Measurements from ENCODE around the gene PLA2G2C. TPM values are rescaled to one million over a fixed set of nuclear protein-coding genes. Genes with fewer than 3 reads are reported as not detected.

PLA2G2C gene
- polyA plus RNA-seq, 4 donors: 0.04 to 0.30 (median 0.09) TPM; not detected in 1

- DNase-seq (ENCODE audit: low read depth in 4 of 4, low spot score in 3 of 4): no peak
These were observed 940 bp upstream of the PLA2G2C start for GRCh38 chr1:20187103-20187812.

GRCh38 chr1:20184997-20185833 is 1.1 kb downstream of the PLA2G2C start:
- DNase-seq (ENCODE audit: low read depth in 4 of 4, low spot score in 3 of 4): no peak

GRCh38 chr1:20184481-20184900 is 1.8 kb downstream of the PLA2G2C start:
- no peak for DNase-seq (ENCODE audit: low read depth in 4 of 4, low spot score in 3 of 4)

- no peak for DNase-seq (ENCODE audit: low read depth in 4 of 4, low spot score in 3 of 4)
These were observed 2.6 kb downstream of the PLA2G2C start for GRCh38 chr1:20183616-20184271.

DNA sequence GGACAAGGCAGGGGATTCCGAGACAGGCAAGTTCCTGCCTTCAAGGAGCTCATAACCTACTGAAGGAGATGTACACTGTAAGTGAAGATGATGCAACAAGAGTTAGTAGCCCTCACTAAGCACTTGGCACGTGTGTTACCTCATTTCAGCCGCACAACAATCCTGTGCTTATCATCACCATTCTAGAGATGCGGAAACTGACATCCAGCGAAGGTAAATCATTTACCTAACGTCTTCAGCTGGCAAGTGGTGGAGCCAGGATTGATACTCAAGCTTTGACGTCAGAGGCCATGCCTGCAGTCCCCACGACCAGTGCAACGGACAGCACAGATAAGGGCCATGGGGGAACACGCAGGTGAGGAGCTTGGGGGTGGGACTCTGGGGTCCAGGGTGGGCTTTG is 3.3 kb downstream of the PLA2G2C start:
- no peak for DNase-seq (ENCODE audit: low read depth in 4 of 4, low spot score in 3 of 4)

GRCh38 chr1:20182415-20182814 is 3.9 kb downstream of the PLA2G2C start:
- DNase-seq (ENCODE audit: low read depth in 4 of 4, low spot score in 3 of 4): no peak

DNA sequence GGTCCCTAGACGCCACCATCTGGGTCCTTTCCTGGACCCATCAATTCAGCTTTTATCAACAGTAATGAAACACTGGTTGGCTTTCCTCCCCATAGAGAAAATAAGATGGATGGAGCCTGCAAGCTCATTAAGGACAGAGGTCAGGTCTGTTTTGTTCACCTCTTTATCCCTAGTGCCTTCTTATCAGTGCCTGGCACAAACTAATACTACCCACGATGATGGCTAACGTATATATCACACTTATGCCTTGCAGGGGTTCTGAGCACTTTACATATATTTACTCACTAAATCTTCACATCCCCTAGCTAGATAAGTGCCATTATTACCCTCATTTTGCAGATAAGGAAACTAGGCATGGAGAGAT is 5.5 kb downstream of the PLA2G2C start:
- no peak for DNase-seq (ENCODE audit: low read depth in 4 of 4, low spot score in 3 of 4)

DNA sequence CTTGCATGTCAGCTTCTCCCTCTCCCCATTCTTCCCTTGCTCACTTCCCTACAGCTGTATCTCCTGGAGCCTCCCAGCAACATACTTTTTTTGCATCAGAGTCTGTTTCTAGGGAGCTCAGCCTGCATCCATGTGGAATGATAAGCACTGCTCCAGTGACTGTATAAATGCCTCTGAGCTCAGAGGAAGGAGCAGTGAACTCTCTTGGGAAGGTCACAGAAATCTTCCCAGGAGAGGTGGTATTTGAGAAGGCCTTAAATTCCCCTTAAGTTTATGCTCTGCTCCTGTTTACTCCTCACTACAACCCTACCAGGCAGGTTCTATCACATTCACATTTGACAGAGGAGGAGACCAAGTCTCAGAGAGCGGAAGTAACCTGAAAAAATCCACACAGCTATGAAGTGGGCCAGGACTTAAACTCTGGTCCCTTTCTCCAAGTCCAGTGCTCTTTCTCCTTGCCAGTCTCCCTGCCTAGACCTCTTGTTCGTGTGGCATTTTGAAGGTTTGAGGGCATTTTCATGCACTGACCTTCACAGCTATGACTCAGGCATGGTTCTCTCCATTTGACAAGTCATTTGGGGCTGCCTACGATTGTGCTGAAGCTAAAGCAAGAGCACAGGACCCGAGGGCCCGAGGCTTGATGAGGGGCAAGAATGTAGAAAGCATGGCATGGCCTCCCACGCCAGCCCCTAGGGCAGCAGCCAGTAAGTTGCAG is 6.0 kb downstream of the PLA2G2C start:
- no peak for DNase-seq (ENCODE audit: low read depth in 4 of 4, low spot score in 3 of 4)

DNA sequence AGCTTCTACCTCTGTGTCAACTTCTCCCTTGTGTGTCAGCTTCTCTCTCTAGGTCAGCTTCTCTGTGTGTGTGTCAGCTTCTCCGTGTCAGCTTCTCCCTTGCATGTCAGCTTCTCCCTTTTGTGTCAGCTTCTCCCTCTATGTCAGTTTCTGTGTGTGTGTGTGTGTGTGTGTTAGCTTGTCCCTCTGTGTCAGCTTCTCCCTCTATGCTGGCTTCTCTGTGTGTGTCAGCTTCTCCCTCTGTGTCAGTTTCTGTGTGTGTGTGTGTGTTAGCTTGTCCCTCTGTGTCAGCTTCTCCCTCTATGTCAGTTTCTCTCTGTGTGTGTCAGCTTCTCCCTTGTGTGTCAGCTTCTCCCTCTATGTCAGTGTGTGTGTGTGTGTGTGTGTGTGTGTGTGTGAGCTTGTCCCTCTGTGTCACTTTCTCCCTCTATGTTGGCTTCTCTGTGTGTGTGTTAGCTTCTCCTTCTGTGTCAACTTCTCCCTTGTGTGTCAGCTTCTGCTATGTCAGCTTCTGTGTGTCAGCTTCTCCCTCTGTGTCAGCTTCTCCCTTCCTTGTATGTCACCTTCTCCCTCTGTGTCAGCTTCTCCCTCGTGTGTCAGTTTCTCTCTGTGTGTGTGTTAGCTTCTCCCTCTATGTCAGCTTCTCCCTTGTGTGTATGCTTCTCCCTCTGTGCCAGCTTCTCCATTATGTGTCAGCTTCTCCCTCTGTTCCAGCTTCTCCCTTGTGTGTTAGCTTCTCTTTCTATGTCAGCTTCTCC is 6.8 kb downstream of the PLA2G2C start:
- no peak for DNase-seq (ENCODE audit: low read depth in 4 of 4, low spot score in 3 of 4)

- DNase-seq (ENCODE audit: low read depth in 4 of 4, low spot score in 3 of 4): no peak
These were observed 7.5 kb downstream of the PLA2G2C start for GRCh38 chr1:20178634-20179370.

DNA sequence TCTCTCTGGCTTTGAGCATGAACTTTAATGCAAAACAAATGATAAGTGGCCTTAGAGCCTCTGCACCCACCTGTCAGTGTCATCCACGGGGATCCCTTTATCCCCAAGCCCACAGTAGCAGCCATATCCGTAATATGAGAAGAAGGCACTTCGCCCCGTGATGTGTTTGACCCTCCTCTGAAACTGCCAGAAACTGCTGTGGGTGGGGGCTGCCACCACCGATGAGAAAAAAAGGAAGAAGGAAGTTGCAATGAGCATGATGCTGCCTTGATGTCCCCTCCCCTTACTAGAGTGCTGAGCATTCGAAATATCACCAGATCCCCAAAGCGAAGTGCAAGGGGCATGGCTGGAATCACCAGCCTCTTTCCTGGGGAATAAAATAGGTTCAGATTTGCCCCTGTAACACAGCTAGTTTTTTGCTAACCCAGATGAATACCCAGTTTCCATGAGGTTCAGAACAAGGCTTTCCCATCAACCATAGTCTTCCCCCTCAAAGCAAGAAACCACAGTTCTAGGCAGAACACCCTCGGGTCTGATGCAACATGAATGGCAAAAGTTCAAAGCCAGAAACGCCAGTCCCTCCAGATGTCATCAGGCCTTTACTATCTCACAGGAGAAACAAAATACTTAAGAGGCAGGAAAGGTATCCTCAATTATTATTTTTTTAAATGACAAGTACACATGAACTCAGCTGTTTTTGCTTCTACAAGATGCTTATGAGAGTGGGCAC is 11.2 kb downstream of the PLA2G2C start:
- DNase-seq (ENCODE audit: low read depth in 4 of 4, low spot score in 3 of 4): no peak

GRCh38 chr1:20172033-20172590 is 14.2 kb downstream of the PLA2G2C start:
- no peak for DNase-seq (ENCODE audit: low read depth in 4 of 4, low spot score in 3 of 4)

DNA sequence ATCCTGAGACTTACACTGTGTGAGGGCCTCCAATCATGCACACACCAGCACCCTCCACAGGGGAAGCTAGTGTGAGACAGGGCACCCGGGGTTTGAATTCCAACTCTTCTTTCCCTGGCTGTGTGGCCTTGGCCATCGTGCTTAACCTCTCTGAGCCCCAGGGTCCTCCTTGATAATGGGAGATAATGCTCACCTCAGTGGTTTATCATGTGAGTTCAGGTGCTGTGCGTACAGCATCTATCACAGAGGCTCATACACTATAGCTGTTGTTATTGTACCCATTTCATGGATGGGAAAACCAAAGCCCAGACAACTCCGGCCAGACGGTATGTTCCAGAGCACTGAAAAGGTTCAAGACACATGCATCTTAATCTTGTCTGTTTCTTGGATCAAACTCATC is 16.4 kb downstream of the PLA2G2C start:
- DNase-seq (ENCODE audit: low read depth in 4 of 4, low spot score in 3 of 4): no peak

- DNase-seq (ENCODE audit: low read depth in 4 of 4, low spot score in 3 of 4): peak in 1 of 4 donors; percentile 16
These were observed 17.5 kb downstream of the PLA2G2C start for GRCh38 chr1:20168564-20169491.

- DNase-seq (ENCODE audit: low read depth in 4 of 4, low spot score in 3 of 4): no peak
These were observed 19.2 kb downstream of the PLA2G2C start for GRCh38 chr1:20167126-20167525.

DNA sequence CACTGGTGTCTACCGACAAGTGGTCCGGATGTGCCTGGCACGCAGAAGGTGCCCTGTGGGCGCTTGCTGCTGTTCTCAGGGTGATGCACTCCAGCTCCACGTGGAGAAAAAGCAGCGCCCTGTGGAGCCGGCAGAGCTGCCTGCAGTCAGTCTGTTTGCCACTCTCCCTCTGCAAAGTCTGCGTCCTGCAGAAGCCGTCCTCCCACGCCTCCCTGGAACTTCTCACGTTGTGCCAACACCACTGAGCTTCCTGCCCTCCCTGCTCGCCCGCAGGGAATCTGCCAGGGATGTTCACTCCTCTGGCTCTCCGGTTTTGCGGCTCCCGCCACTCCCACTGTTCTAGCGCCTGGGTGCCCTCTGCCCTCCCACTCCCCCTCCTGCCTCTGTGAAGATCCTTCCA is 20.3 kb downstream of the PLA2G2C start:
- peak in 1 of 4 donors; percentile 16 for DNase-seq (ENCODE audit: low read depth in 4 of 4, low spot score in 3 of 4)

DNA sequence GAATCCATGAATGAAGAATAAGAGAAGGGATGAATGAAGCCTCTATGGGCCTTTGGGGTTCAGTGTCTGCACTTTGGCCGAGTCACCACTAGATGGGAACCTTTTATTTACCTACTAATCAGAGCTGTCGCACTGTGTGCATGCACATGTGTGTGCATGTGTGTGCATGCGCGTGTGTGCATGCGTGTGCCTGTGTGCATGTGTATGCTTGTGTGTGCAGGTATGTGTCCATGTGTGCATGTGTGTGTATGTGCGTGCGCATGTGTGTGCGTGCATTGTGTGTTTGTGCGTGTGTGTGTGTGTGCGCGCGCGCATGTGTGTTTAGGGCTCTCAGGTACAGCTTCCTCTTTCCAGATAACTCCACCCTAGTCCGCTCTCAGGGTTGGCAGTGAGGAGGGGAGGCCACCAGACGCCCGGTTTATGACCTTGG is 20.8 kb downstream of the PLA2G2C start:
- no peak for DNase-seq (ENCODE audit: low read depth in 4 of 4, low spot score in 3 of 4)

Measured in right renal pelvis (tissue), 4 donors.